ENCODE data around the gene RAD9B.

DNA sequence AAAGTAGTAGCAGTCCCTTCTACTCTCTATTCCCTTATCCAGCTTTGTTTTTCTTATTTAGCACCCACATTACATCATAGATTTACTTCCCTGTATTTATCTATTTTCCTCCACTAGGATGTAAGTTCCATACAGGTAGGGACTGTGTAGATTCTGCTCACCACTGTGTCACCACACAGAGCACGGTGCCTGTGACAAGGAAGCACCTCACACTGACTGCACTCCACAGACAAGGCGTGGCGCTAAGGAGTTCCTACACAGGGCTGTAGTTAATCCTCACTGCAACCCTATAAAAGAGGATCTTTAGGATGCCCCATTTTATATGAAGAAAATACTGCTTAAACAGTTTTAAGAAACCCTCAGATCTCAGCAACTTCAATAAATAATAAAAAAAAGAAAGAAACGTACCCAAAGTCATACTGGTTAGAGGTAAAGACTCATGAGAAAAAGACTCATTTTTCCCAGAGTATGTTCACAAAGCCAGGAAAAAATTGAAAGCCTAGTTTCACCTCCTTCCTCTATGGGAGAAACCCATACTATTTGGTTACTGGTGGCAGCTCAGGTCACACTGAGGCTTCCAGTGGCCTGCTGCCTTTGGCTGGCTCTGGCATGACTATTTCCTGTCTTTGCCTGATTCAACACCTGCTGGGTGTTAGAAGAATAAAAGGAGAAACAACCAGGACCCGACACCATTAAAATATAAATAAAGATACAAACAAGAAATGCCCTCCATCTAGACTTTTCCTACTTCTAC is 36.9 kb downstream of the RAD9B start:
- TF ChIP-seq, protein P1, sequence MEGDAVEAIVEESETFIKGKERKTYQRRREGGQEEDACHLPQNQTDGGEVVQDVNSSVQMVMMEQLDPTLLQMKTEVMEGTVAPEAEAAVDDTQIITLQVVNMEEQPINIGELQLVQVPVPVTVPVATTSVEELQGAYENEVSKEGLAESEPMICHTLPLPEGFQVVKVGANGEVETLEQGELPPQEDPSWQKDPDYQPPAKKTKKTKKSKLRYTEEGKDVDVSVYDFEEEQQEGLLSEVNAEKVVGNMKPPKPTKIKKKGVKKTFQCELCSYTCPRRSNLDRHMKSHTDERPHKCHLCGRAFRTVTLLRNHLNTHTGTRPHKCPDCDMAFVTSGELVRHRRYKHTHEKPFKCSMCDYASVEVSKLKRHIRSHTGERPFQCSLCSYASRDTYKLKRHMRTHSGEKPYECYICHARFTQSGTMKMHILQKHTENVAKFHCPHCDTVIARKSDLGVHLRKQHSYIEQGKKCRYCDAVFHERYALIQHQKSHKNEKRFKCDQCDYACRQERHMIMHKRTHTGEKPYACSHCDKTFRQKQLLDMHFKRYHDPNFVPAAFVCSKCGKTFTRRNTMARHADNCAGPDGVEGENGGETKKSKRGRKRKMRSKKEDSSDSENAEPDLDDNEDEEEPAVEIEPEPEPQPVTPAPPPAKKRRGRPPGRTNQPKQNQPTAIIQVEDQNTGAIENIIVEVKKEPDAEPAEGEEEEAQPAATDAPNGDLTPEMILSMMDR (IDR thresholded peaks at IDR 0.05 in 2 of 3, conservative IDR thresholded peaks at IDR 0.05 in 1 of 3; ENCODE audit: control insufficient read depth in 2 of 3, extremely low read depth in 1 of 3, insufficient read depth in 1 of 3, low read depth in 3 of 3, low read length in 3 of 3), result no peak
- TF ChIP-seq POLR2AphosphoS5 (IDR thresholded peaks at IDR 0.05; ENCODE audit: low read length) (no peak), RCOR1 (conservative IDR thresholded peaks at IDR 0.05; ENCODE audit: low read depth, low read length) (no peak), ZNF274 (IDR thresholded peaks at IDR 0.05; ENCODE audit: insufficient read depth, insufficient read length) (no peak), PAX5 (IDR thresholded peaks at IDR 0.05; ENCODE audit: borderline replicate concordance, low read depth, low read length) (no peak), POLR2A (IDR thresholded peaks at IDR 0.05; ENCODE audit: low read depth, low read length) (no peak), SUZ12 (IDR thresholded peaks at IDR 0.05; ENCODE audit: unreplicated experiment) (no peak), JUND (IDR thresholded peaks at IDR 0.05; ENCODE audit: low read depth, low read length) (no peak), CHD1 (IDR thresholded peaks at IDR 0.05; ENCODE audit: low read depth, low read length) (no peak), NBN (IDR thresholded peaks at IDR 0.05) (no peak), FOS (IDR thresholded peaks at IDR 0.05; ENCODE audit: borderline replicate concordance, extremely low read depth, insufficient read length) (no peak), EZH2 (IDR thresholded peaks at IDR 0.05; ENCODE audit: borderline replicate concordance, control insufficient read depth, low read depth, low read length) (no peak)
- TF ChIP-seq, protein P2, sequence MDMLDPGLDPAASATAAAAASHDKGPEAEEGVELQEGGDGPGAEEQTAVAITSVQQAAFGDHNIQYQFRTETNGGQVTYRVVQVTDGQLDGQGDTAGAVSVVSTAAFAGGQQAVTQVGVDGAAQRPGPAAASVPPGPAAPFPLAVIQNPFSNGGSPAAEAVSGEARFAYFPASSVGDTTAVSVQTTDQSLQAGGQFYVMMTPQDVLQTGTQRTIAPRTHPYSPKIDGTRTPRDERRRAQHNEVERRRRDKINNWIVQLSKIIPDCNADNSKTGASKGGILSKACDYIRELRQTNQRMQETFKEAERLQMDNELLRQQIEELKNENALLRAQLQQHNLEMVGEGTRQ (IDR thresholded peaks at IDR 0.05; ENCODE audit: borderline replicate concordance, low read depth, low read length), result no peak
- TF ChIP-seq, protein P3, sequence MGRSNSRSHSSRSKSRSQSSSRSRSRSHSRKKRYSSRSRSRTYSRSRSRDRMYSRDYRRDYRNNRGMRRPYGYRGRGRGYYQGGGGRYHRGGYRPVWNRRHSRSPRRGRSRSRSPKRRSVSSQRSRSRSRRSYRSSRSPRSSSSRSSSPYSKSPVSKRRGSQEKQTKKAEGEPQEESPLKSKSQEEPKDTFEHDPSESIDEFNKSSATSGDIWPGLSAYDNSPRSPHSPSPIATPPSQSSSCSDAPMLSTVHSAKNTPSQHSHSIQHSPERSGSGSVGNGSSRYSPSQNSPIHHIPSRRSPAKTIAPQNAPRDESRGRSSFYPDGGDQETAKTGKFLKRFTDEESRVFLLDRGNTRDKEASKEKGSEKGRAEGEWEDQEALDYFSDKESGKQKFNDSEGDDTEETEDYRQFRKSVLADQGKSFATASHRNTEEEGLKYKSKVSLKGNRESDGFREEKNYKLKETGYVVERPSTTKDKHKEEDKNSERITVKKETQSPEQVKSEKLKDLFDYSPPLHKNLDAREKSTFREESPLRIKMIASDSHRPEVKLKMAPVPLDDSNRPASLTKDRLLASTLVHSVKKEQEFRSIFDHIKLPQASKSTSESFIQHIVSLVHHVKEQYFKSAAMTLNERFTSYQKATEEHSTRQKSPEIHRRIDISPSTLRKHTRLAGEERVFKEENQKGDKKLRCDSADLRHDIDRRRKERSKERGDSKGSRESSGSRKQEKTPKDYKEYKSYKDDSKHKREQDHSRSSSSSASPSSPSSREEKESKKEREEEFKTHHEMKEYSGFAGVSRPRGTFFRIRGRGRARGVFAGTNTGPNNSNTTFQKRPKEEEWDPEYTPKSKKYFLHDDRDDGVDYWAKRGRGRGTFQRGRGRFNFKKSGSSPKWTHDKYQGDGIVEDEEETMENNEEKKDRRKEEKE (IDR thresholded peaks at IDR 0.05), result no peak
